ENCODE data around the gene DOCK1.

The DOCK1 gene

GRCh38 chr10:127347202-127347959, 442.2 kb downstream of the DOCK1 start:
- Histone ChIP-seq H2AFZ (ENCODE audit: low read length) (no peak overlapping the region), H3K27me3 (replicated peaks; ENCODE audit: insufficient read depth, low read length) (no peaks in the 10 kb centered on the region), H3K36me3 (replicated peaks; ENCODE audit: insufficient read depth, low read length) (no peaks in the 10 kb centered on the region), H3K9ac (ENCODE audit: low read length) (no peak overlapping the region), H3K4me3 (ENCODE audit: low read length) (no peak overlapping the region), H3F3A (ENCODE audit: insufficient read depth, low read length) (no peaks in the 10 kb centered on the region), H3K27ac (ENCODE audit: low read length) (no peak overlapping the region), H3K9me2 (replicated peaks; ENCODE audit: insufficient read depth, low read length) (no peaks in the 10 kb centered on the region), H3K9me3 (replicated peaks; ENCODE audit: insufficient read depth, low read length) (no peaks in the 10 kb centered on the region), H3K79me2 (ENCODE audit: low read length) (no peaks in the 10 kb centered on the region), H3K4me2 (ENCODE audit: low read depth, low read length) (no peak overlapping the region), H4K20me1 (ENCODE audit: insufficient read depth, low read length) (no peaks in the 10 kb centered on the region), H3K4me1 (ENCODE audit: low read length) (no peaks in the 10 kb centered on the region)
- TF ChIP-seq EZH2 (optimal IDR thresholded peaks at IDR 0.05; ENCODE audit: low read depth, low read length) (no peak), CTCF (IDR thresholded peaks at IDR 0.05; ENCODE audit: low read length) (no peak), EZH2phosphoT487 (IDR thresholded peaks at IDR 0.05; ENCODE audit: low read length) (no peak)
- no peak for DNase-seq

- no peaks in the 10 kb centered on the region for H3K9me3 ChIP-seq (replicated peaks; ENCODE audit: insufficient read depth, low read length)
- no peak overlapping the region for H2AFZ ChIP-seq (ENCODE audit: low read length)
- H3K4me1 ChIP-seq (ENCODE audit: low read length): no peaks in the 10 kb centered on the region
- H3K4me3 ChIP-seq (ENCODE audit: low read length): no peak overlapping the region
- no peaks in the 10 kb centered on the region for H4K20me1 ChIP-seq (ENCODE audit: insufficient read depth, low read length)
- no peak overlapping the region for H3K27ac ChIP-seq (ENCODE audit: low read length)
- no peak for DNase-seq
- no peaks in the 10 kb centered on the region for H3K79me2 ChIP-seq (ENCODE audit: low read length)
- H3K9me2 ChIP-seq (replicated peaks; ENCODE audit: insufficient read depth, low read length): no peaks in the 10 kb centered on the region
- no peak overlapping the region for H3K9ac ChIP-seq (ENCODE audit: low read length)
- H3K4me2 ChIP-seq (ENCODE audit: low read depth, low read length): no peak overlapping the region
- no peaks in the 10 kb centered on the region for H3F3A ChIP-seq (ENCODE audit: insufficient read depth, low read length)
- H3K27me3 ChIP-seq (replicated peaks; ENCODE audit: insufficient read depth, low read length): no peaks in the 10 kb centered on the region
- H3K36me3 ChIP-seq (replicated peaks; ENCODE audit: insufficient read depth, low read length): no peaks in the 10 kb centered on the region
- TF ChIP-seq EZH2 (optimal IDR thresholded peaks at IDR 0.05; ENCODE audit: low read depth, low read length): no peak
- TF ChIP-seq CTCF (IDR thresholded peaks at IDR 0.05; ENCODE audit: low read length): no peak
- no peak for TF ChIP-seq EZH2phosphoT487 (IDR thresholded peaks at IDR 0.05; ENCODE audit: low read length)
These were observed 444.5 kb downstream of the DOCK1 start for GRCh38 chr10:127349737-127350136.

GRCh38 chr10:127351542-127351941, 446.3 kb downstream of the DOCK1 start:
- Histone ChIP-seq H3K9me3 (replicated peaks; ENCODE audit: insufficient read depth, low read length) (no peaks in the 10 kb centered on the region), H4K20me1 (ENCODE audit: insufficient read depth, low read length) (no peaks in the 10 kb centered on the region), H3K4me3 (ENCODE audit: low read length) (no peak overlapping the region), H3K4me1 (ENCODE audit: low read length) (no peaks in the 10 kb centered on the region), H3K36me3 (replicated peaks; ENCODE audit: insufficient read depth, low read length) (no peaks in the 10 kb centered on the region), H3K4me2 (ENCODE audit: low read depth, low read length) (no peak overlapping the region), H3K9ac (ENCODE audit: low read length) (no peak overlapping the region), H3K27me3 (replicated peaks; ENCODE audit: insufficient read depth, low read length) (no peaks in the 10 kb centered on the region), H3F3A (ENCODE audit: insufficient read depth, low read length) (no peaks in the 10 kb centered on the region), H3K27ac (ENCODE audit: low read length) (no peak overlapping the region), H3K79me2 (ENCODE audit: low read length) (no peaks in the 10 kb centered on the region), H3K9me2 (replicated peaks; ENCODE audit: insufficient read depth, low read length) (no peaks in the 10 kb centered on the region), H2AFZ (ENCODE audit: low read length) (no peak overlapping the region)
- TF ChIP-seq CTCF (IDR thresholded peaks at IDR 0.05; ENCODE audit: low read length) (no peak), EZH2phosphoT487 (IDR thresholded peaks at IDR 0.05; ENCODE audit: low read length) (no peak), EZH2 (optimal IDR thresholded peaks at IDR 0.05; ENCODE audit: low read depth, low read length) (no peak)
- DNase-seq: no peak

Data from MM.1S (cell line).